ENCODE data around the gene MT1G.

DNA sequence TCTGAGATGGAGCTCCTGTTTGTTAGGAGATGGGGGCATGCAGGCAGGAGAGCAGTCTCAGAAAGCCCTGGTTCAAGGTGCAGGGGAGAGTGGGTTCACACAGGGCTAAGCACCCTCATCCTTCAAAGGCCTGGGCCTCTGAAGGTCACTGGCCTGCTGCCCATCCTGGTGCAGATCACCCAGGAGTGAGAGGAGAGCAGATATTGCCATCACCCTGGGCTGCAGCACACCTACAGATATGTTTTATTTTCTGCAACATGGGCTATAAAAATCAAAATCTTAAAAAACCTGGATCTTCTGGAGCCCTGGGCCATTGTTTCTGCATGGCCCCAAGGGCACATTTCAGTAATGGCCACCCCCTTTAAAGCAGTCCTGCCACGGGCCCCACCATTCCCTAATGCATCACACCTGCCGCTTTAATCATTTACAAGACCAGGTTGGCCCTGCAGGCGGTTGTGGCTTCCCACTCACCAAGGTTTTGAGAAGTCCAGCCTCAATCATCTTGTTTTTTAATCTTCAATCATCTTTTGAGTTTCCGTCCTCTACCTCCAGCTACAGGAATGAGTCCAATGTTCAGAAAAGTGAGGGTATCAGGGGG lies 41.7 kb upstream of the MT1G start:
- TF ChIP-seq REST (IDR thresholded peaks at IDR 0.05; ENCODE audit: insufficient read depth in 1 of 2, low read depth in 2 of 2, low read length in 1 of 2) (no peak), CTCF (IDR thresholded peaks at IDR 0.05) (no peak), POLR2AphosphoS5 (IDR thresholded peaks at IDR 0.05; ENCODE audit: low read depth, low read length) (no peak), TCF7L2 (IDR thresholded peaks at IDR 0.05; ENCODE audit: low read depth, low read length) (no peak), SIN3A (IDR thresholded peaks at IDR 0.05; ENCODE audit: borderline replicate concordance, insufficient read depth, low read depth, low read length) (no peak)

Measured in Panc1 (cell line).